MCF 10A (cell line): ENCODE results near the gene NAA50. TPM values are rescaled to one million over a fixed set of nuclear protein-coding genes. Genes with fewer than 3 reads are reported as not detected.

Experiments used
- BruUV-seq: library from RNA; stranded (reverse); fragments of 400-500 nt; replicated peaks from 2 replicates; lab custom pipeline; 2021; lab: Mats Ljungman, UMichigan
- CTCF ChIA-PET: fragments of 300-600 bp; sonication (Branson Sonifier 250); formaldehyde crosslinking; extraction: SDS; loops from one replicate; lab custom pipeline; 2021; ENCODE audit warnings: antibody characterized with exemption, inconsistent platforms; lab: Yijun Ruan, JAX
- POLR2A ChIA-PET: fragments of 300-600, 350-650 bp; sonication (Branson Sonifier 250); formaldehyde crosslinking; extraction: SDS; loops from one replicate; lab custom pipeline; 2020; ENCODE audit warnings: antibody characterized with exemption, inconsistent platforms; lab: Yijun Ruan, JAX
- DNase-seq: peaks from one replicate; pipeline ENCODE4 v3.0.0-alpha.2; 2018; ENCODE audit not compliant: unreplicated experiment
- H3K27ac Mint-ChIP-seq: one replicate; pipeline ENCODE4 v1.8.0; 2022; ENCODE audit warnings: mild to moderate bottlenecking, low read depth, mixed read lengths; ENCODE audit not compliant: unreplicated experiment
- H3K27me3 Mint-ChIP-seq: one replicate; pipeline ENCODE4 v1.8.0; 2022; ENCODE audit warnings: mixed read lengths; ENCODE audit not compliant: insufficient read depth, unreplicated experiment
- H3K36me3 Mint-ChIP-seq: one replicate; pipeline ENCODE4 v1.8.0; 2022; ENCODE audit warnings: mild to moderate bottlenecking, moderate library complexity, mixed read lengths; ENCODE audit not compliant: insufficient read depth, unreplicated experiment
- H3K4me1 Mint-ChIP-seq: one replicate; pipeline ENCODE4 v1.8.0; 2022; ENCODE audit warnings: mixed read lengths; ENCODE audit not compliant: insufficient read depth, unreplicated experiment
- H3K4me3 Mint-ChIP-seq: one replicate; pipeline ENCODE4 v1.8.0; 2022; ENCODE audit warnings: mild to moderate bottlenecking, moderate library complexity, mixed read lengths; ENCODE audit not compliant: unreplicated experiment
- H3K9me3 Mint-ChIP-seq: one replicate; pipeline ENCODE4 v1.8.0; 2022; ENCODE audit warnings: mixed read lengths; ENCODE audit not compliant: unreplicated experiment
- intact Hi-C: fragments of 100-400 bp; cut with micrococcal nuclease; formaldehyde crosslinking; loops from 2 replicates; pipeline ENCODE4 v1.14.1; 2022
- total RNA-seq: library from RNA; stranded (reverse); gene quantifications from 2 replicates; pipeline ENCODE4 v1.2.3, GENCODE V29; 2022
- TF ChIP-seq, protein P1 (sequence below): fragments of 200-600 bp; IDR thresholded peaks from one replicate; pipeline ENCODE4 v1.8.0; 2022; ENCODE audit warnings: antibody characterized with exemption, mild to moderate bottlenecking; ENCODE audit not compliant: unreplicated experiment

Gene NAA50
- total RNA-seq, 1 experiment from 2014 or later, result 238 TPM

GRCh38 chr3:113744941-113745755, 901 bp downstream of the NAA50 start:
- Mint-ChIP-seq H3K36me3 (peaks cover 26% of the 10 kb centered on the region), H3K9me3 (no peaks in the 10 kb centered on the region), H3K4me3 (peak overlapping the region; percentile 94), H3K4me1 (peaks cover 49% of the 10 kb centered on the region), H3K27ac (peak overlapping the region; percentile 100), H3K27me3 (no peaks in the 10 kb centered on the region)
- ChIA-PET CTCF (interaction anchor here (0.5 to 3.4 kb wide), 31 partner anchors 8 to 834 kb away, joined by 3 to 37 read pairs (median 4); partner anchors contain the start of gene SPICE1), POLR2A (interaction anchor here (0.6 to 7.8 kb wide), 33 partner anchors 10 to 1278 kb away, joined by 3 to 116 read pairs (median 4); partner anchors contain the start of genes CCDC191, GTPBP8, SPICE1 and USF3)
- peak; percentile 95 for DNase-seq
- TSS peak; percentile 35 for BruUV-seq
- intact Hi-C loops, result loop anchor here (1.0 to 2.0 kb wide), 4 partner anchors 49 to 250 kb away; partner anchors contain the start of gene USF3
- TF ChIP-seq, protein P1, sequence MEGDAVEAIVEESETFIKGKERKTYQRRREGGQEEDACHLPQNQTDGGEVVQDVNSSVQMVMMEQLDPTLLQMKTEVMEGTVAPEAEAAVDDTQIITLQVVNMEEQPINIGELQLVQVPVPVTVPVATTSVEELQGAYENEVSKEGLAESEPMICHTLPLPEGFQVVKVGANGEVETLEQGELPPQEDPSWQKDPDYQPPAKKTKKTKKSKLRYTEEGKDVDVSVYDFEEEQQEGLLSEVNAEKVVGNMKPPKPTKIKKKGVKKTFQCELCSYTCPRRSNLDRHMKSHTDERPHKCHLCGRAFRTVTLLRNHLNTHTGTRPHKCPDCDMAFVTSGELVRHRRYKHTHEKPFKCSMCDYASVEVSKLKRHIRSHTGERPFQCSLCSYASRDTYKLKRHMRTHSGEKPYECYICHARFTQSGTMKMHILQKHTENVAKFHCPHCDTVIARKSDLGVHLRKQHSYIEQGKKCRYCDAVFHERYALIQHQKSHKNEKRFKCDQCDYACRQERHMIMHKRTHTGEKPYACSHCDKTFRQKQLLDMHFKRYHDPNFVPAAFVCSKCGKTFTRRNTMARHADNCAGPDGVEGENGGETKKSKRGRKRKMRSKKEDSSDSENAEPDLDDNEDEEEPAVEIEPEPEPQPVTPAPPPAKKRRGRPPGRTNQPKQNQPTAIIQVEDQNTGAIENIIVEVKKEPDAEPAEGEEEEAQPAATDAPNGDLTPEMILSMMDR, result peak; percentile 39

GRCh38 chr3:113743006-113743630, 2.9 kb downstream of the NAA50 start:
- DNase-seq, result peak; percentile 18
- no peaks in the 10 kb centered on the region for H3K27me3 Mint-ChIP-seq
- no TSS peak for BruUV-seq
- peaks cover 27% of the 10 kb centered on the region for H3K36me3 Mint-ChIP-seq
- TF ChIP-seq, protein P1, result no peak
- ChIA-PET CTCF (interaction anchor here (0.6 to 3.4 kb wide), 6 partner anchors 8 to 250 kb away, joined by 3 to 22 read pairs (median 3); no protein-coding TSS in a partner anchor), POLR2A (interaction anchor here (0.6 to 7.8 kb wide), 10 partner anchors 8 to 724 kb away, joined by 3 to 116 read pairs (median 3); partner anchors contain the start of genes SPICE1 and USF3)
- H3K27ac Mint-ChIP-seq, result peak overlapping the region; percentile 100
- intact Hi-C loops, result no loop called here
- H3K4me3 Mint-ChIP-seq, result peak overlapping the region; percentile 94
- peaks cover 41% of the 10 kb centered on the region for H3K4me1 Mint-ChIP-seq
- no peaks in the 10 kb centered on the region for H3K9me3 Mint-ChIP-seq

DNA sequence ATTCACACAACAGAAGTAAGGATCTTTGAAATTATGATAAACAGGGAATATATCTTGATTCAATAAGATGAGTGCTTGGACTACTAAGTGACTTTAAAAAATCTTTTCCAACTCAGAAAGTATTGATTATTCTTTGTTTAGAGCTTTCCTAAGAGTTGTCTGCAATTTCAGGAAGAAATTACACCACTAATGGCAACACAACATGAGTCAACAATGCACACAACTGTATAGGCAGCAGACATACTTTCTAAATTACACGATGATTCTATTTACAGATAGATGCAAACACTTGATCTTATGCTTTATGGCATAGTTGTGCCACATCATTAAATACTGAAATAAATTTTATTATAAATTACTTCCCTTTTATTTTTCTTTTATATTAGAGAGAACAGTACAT, 4.4 kb downstream of the NAA50 start:
- POLR2A ChIA-PET, result interaction anchor here (0.6 to 7.8 kb wide), 8 partner anchors 8 to 226 kb away, joined by 3 to 116 read pairs (median 6); partner anchors contain the start of genes SPICE1 and USF3
- peaks cover 26% of the 10 kb centered on the region for H3K36me3 Mint-ChIP-seq
- peaks cover 56% of the 10 kb centered on the region for H3K4me1 Mint-ChIP-seq
- H3K4me3 Mint-ChIP-seq, result peak overlapping the region; percentile 43
- H3K9me3 Mint-ChIP-seq, result no peaks in the 10 kb centered on the region
- CTCF ChIA-PET, result interaction anchor here (0.8 to 2.4 kb wide), 7 partner anchors 9 to 173 kb away, joined by 3 to 11 read pairs (median 4); partner anchors contain the start of gene GRAMD1C
- BruUV-seq, result no TSS peak
- TF ChIP-seq, protein P1, result no peak
- H3K27ac Mint-ChIP-seq, result peak overlapping the region; percentile 79
- intact Hi-C loops, result no loop called here
- DNase-seq, result peak; percentile 18
- H3K27me3 Mint-ChIP-seq, result no peaks in the 10 kb centered on the region
